A549 (cell line): ENCODE data around the gene ARHGAP42. TPM values are rescaled to one million over a fixed set of nuclear protein-coding genes. Genes with fewer than 3 reads are reported as not detected.

Experiments used
- ATAC-seq, 2 experiments: fragments of 200-7000 bp in 1 of 2; fragments of >200 bp in 1 of 2; cut with Nextera tagmentation in 1 of 2; cut with Tn5 transposase in 1 of 2; 3 replicates each; pipeline versions ENCODE4 v1.8.0 to v1.9.1; 2018 to 2020; ENCODE audit warnings: mild to moderate bottlenecking in 1 of 2, moderate library complexity in 1 of 2
- CTCF ChIA-PET: fragments of 300-600 bp; sonication (Branson Sonifier 250); formaldehyde crosslinking; extraction: SDS; loops from one replicate; lab custom pipeline; 2021; ENCODE audit warnings: antibody characterized with exemption, inconsistent platforms; lab: Yijun Ruan, JAX
- POLR2A ChIA-PET: fragments of 350-600 bp; formaldehyde crosslinking; extraction: SDS; loops from one replicate; lab custom pipeline; 2021; ENCODE audit warnings: antibody characterized with exemption, inconsistent platforms; lab: Yijun Ruan, JAX
- DNase-seq, 2 experiments: peaks; one replicate each; pipeline versions ENCODE4 v3.0.0 to v3.0.0-alpha.2; 2011 to 2016; ENCODE audit warnings: low read depth in 1 of 2, low spot score in 1 of 2
- FAIRE-seq: peaks from 2 replicates; lab custom pipeline; 2011; peaks lifted over from hg19 to GRCh38; lab: Jason Lieb, UNC
- H3K27ac ChIP-seq, 2 experiments: fragments of >200 bp; sonication (Bioruptor Twin); formaldehyde crosslinking; 3 replicates each; pipeline ENCODE4 v1.5.1; 2016 to 2017
- H3K4me1 ChIP-seq: fragments of >200 bp; sonication (Bioruptor Twin); formaldehyde crosslinking; 3 replicates; pipeline ENCODE4 v1.6.1; 2016
- H3K4me2 ChIP-seq: fragments of >200 bp; sonication (Bioruptor Twin); formaldehyde crosslinking; 3 replicates; pipeline ENCODE4 v1.6.1; 2016
- H3K4me3 ChIP-seq: fragments of >200 bp; sonication (Bioruptor Twin); formaldehyde crosslinking; 3 replicates; pipeline ENCODE4 v1.5.1; 2016
- H3K9me3 ChIP-seq: fragments of >200 bp; sonication (Bioruptor Twin); formaldehyde crosslinking; 3 replicates; pipeline ENCODE4 v1.6.1; 2016
- CBX2 ChIP-seq: fragments of 200-600 bp; sonication (generic); IDR thresholded peaks from 2 replicates; pipeline ENCODE4 v1.6.1; 2016; ENCODE audit warnings: low read depth, mild to moderate bottlenecking, borderline replicate concordance
- CHD2 ChIP-seq: fragments of 150-350 bp; IDR thresholded peaks from 2 replicates; pipeline ENCODE4 v1.6.1; 2014; ENCODE audit warnings: low read length; ENCODE audit not compliant: partially characterized antibody
- CTCF ChIP-seq: fragments of >200 bp; sonication (Bioruptor Twin); formaldehyde crosslinking; IDR thresholded peaks from 3 replicates; pipeline ENCODE4 v1.5.1; 2016
- EP300 ChIP-seq, 2 experiments: fragments of >200 bp; sonication (Bioruptor Twin); formaldehyde crosslinking; IDR thresholded peaks; 2 replicates in 1 of 2; 3 replicates in 1 of 2; pipeline ENCODE4 v1.6.1; 2016 to 2017
- ESRRA ChIP-seq: fragments of 150-350 bp; IDR thresholded peaks from 2 replicates; pipeline ENCODE4 v1.6.1; 2014; ENCODE audit warnings: mild to moderate bottlenecking, low read length, borderline replicate concordance
- HEYL ChIP-seq: fragments of 250-450 bp; sonication (Bioruptor Pico); IDR thresholded peaks from 2 replicates; pipeline ENCODE4 v1.8.0; 2021; ENCODE audit warnings: mild to moderate bottlenecking, moderate library complexity
- HMGXB4 ChIP-seq: fragments of 250-450 bp; sonication (Bioruptor Pico); IDR thresholded peaks from 2 replicates; pipeline ENCODE4 v1.5.0; 2021; ENCODE audit warnings: mild to moderate bottlenecking, moderate library complexity, borderline replicate concordance
- HOXB13 ChIP-seq: fragments of 250-450 bp; sonication (Bioruptor Pico); IDR thresholded peaks from 2 replicates; pipeline ENCODE4 v1.5.0; 2020; ENCODE audit warnings: low read depth, mild to moderate bottlenecking, moderate library complexity
- HOXB5 ChIP-seq: fragments of 250-450 bp; sonication (Bioruptor Pico); IDR thresholded peaks from 2 replicates; pipeline ENCODE4 v1.5.0; 2020; ENCODE audit warnings: mild to moderate bottlenecking, moderate library complexity
- MAFK ChIP-seq: fragments of 450-650 bp; IDR thresholded peaks from 2 replicates; pipeline ENCODE4 v1.6.1; 2014; ENCODE audit not compliant: partially characterized antibody
- MAZ ChIP-seq: fragments of 150-350 bp; IDR thresholded peaks from 2 replicates; pipeline ENCODE4 v1.6.1; 2014; ENCODE audit warnings: antibody characterized with exemption, low read depth, low read length, borderline replicate concordance
- PHF8 ChIP-seq: fragments of 200-600 bp; sonication (generic); IDR thresholded peaks from 2 replicates; pipeline ENCODE4 v1.6.1; 2016; ENCODE audit warnings: low read depth, mild to moderate bottlenecking, antibody characterized with exemption, moderate library complexity, borderline replicate concordance
- POLR2A ChIP-seq: IDR thresholded peaks from 2 replicates; pipeline ENCODE4 v1.6.1; 2012; ENCODE audit warnings: mild to moderate bottlenecking, low read length
- SMC3 ChIP-seq: fragments of >200 bp; sonication (Bioruptor Twin); formaldehyde crosslinking; IDR thresholded peaks from 3 replicates; pipeline ENCODE4 v1.6.1; 2018; ENCODE audit warnings: inconsistent platforms
- USF2 ChIP-seq: fragments of 450-650 bp; IDR thresholded peaks from 2 replicates; pipeline ENCODE4 v1.6.1; 2014; ENCODE audit warnings: antibody characterized with exemption
- ZFP36 ChIP-seq: fragments of 450-650 bp; IDR thresholded peaks from 2 replicates; pipeline ENCODE4 v1.6.1; 2014; ENCODE audit warnings: borderline replicate concordance; ENCODE audit not compliant: partially characterized antibody
- ZNF302 ChIP-seq: fragments of 250-450 bp; sonication (Bioruptor Pico); IDR thresholded peaks from 2 replicates; pipeline ENCODE4 v1.9.0; 2021; ENCODE audit warnings: inconsistent platforms, mild to moderate bottlenecking, moderate library complexity
- WGBS: methylation state at CpG from one replicate; pipeline ENCODE4 v1.1.6; 2017; ENCODE audit errors: missing lambda C conversion rate; 5-methylcytosine and 5-hydroxymethylcytosine counted together
- polyA plus RNA-seq, 4 experiments: library from polyadenylated mRNA; depleted of rRNA in 3 of 4; stranded (reverse); fragments of >200 nt; fragmentation: RNase III in 1 of 4; extraction: RNeasy Plus Mini Kit Qiagen cat#74134 plus additional on column Dnase treatment in 1 of 4; gene quantifications; 2 replicates in 3 of 4; 3 replicates in 1 of 4; pipeline ENCODE4 v1.2.3, GENCODE V29; 2011 to 2017

ARHGAP42 gene
- polyA plus RNA-seq, 2 of the 4 experiments (the other 2 are of a cell fraction): 5.1 to 17.0 TPM

DNA sequence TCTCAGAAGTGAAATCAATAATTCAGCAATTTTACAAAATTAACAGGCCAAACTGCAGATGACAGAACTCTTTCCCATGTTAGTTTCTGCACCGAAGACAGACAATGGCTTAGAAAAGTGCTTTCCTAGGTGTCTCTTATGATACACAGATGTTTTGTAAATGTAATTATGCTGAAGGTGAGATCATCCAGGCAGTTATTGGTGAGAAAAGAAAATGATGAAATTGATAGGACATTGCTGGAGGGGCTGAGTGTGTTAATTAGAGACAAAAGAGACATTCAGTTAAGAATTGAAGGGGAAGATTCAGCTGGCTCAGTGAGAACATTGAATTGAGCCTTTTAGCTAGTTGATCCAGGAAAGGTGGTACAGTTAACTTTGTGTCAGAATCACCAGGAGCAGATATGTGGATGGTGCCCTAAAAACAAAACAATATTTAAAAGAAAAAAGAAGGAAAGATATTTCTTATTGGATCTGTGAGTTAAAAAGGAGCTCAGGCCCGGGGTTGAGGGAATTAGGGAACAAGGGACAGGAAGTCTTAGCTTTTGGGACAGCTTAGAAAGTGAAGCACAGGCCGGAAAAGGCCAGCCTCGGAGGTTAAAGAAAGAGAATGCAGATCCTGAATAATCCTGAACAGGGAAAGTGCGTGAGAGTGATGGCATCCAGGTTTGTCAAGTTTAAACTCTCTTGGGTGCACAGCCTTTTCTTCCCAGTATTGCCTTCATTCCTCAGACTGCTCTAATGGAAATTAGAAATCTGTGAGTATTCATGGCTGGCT lies 16.9 kb downstream of the ARHGAP42 start (continued):
- TF ChIP-seq CHD2: no peak
- no peak for TF ChIP-seq MAFK
- TF ChIP-seq PHF8: no peak

- ChIA-PET CTCF (interaction anchor here (0.8 to 1.4 kb wide), 3 partner anchors 10 to 20 kb away, joined by 3 read pairs; no protein-coding TSS in a partner anchor), POLR2A (no interaction called here)
- H3K4me2 ChIP-seq: no peak overlapping the region
- 90% methylated on average over 2 of the region's 2 CpGs for WGBS
- no peak for TF ChIP-seq POLR2A
- peaks cover 16% of the 10 kb centered on the region for H3K4me1 ChIP-seq
- no peak for ATAC-seq
- no peak for FAIRE-seq
- H3K9me3 ChIP-seq: no peaks in the 10 kb centered on the region
- no peak overlapping the region for H3K27ac ChIP-seq
- no peak overlapping the region for H3K4me3 ChIP-seq
- no peak for DNase-seq
Observed at GRCh38 chr11:100705447-100705846, 18.4 kb downstream of the ARHGAP42 start.

GRCh38 chr11:100706179-100706578 lies 19.1 kb downstream of the ARHGAP42 start:
- Histone ChIP-seq H3K4me1 (peaks cover 16% of the 10 kb centered on the region), H3K9me3 (no peaks in the 10 kb centered on the region), H3K4me2 (no peak overlapping the region), H3K4me3 (no peak overlapping the region), H3K27ac (no peak overlapping the region)
- DNase-seq: no peak
- POLR2A ChIA-PET: no interaction called here
- ATAC-seq: no peak
- FAIRE-seq: no peak
- TF ChIP-seq ESRRA: no peak
- TF ChIP-seq HOXB5 (CRISPR knock-in tag): no peak
- no peak for TF ChIP-seq HMGXB4 (CRISPR knock-in tag)
- no peak for TF ChIP-seq USF2
- no peak for TF ChIP-seq CTCF
- TF ChIP-seq CBX2: no peak
- TF ChIP-seq HOXB13 (CRISPR knock-in tag): no peak
- TF ChIP-seq ZFP36: no peak
- CTCF ChIA-PET: interaction anchor here (0.9 to 1.4 kb wide), 2 partner anchors 11 to 14 kb away, joined by 3 read pairs; no protein-coding TSS in a partner anchor

DNA sequence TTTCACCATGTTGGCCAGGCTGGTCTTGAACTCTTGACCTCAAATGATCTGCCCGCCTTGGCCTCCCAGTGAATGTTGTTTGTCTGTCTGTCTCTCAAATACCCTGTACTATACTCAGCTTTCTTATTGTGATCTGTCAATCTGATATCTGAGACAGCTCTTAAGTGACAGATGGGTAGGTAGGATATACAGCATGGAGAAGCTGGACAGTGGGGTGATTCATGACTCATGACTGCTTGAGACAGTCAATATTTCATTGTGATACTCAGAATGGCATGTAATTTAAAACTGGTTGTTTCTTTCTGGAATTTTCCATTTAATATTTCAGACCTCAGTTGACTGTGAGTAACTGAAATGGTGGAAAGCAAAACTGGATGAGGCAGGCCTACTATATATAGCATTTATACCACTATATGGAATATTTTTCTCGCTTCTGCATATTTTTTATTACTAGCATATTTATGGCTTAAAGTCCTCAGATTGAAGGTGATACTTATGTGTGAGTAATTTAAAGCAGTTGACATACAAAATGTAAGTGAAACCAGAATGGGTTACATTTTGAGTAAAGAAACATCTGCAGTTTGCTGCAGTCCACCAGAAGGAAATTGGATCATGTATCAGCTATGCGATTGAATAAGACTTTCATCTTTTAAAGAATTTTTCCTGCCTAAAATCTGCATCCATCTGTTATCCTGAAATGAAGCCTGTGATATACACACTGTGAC lies 22.3 kb downstream of the ARHGAP42 start:
- TF ChIP-seq HEYL (CRISPR knock-in tag) (no peak), SMC3 (no peak), MAZ (no peak), EP300 (IDR thresholded peaks at IDR 0.05) (no peak), ZNF302 (CRISPR knock-in tag) (no peak), USF2 (no peak)
- FAIRE-seq: no peak
- ChIA-PET POLR2A (no interaction called here), CTCF (interaction anchor here (0.7 kb wide), 2 partner anchors 14 to 126 kb away, joined by 3 read pairs; no protein-coding TSS in a partner anchor)
- H3K27ac ChIP-seq: peak overlapping the region in 1 of 2 experiments; percentile 31; a peak in 1 of 6 replicates
- no peak for DNase-seq
- no peaks in the 10 kb centered on the region for H3K9me3 ChIP-seq
- no peak overlapping the region for H3K4me3 ChIP-seq
- peak in 1 of 2 experiments; percentile 67; a peak in 3 of 6 replicates for ATAC-seq
- WGBS: 85% methylated on average over 3 of the region's 3 CpGs
- H3K4me2 ChIP-seq: 0 out of 3 replicates have a peak overlapping the region, but pooled peaks have one; percentile 13
- H3K4me1 ChIP-seq: peaks cover 22% of the 10 kb centered on the region
